ENCODE results near the gene LRRC55. TPM values are rescaled to one million over a fixed set of nuclear protein-coding genes. Genes with fewer than 3 reads are reported as not detected.

Gene LRRC55
- total RNA-seq, 2 donors from 2014 or later = not detected

GRCh38 chr11:57160665-57161064 lies 21.1 kb upstream of the LRRC55 start:
- Histone ChIP-seq H3K4me1 (ENCODE audit: control insufficient read depth in 1 of 2, low read depth in 2 of 2) (peaks cover 0 to 7% of the 10 kb centered on the region in 2 donors), H3K9me3 (no peaks in the 10 kb centered on the region), H3K4me3 (no peak overlapping the region), H3K27me3 (replicated peaks; ENCODE audit: insufficient read depth) (no peaks in the 10 kb centered on the region), H3K36me3 (no peaks in the 10 kb centered on the region), H3K27ac (no peak overlapping the region)
- ATAC-seq (ENCODE audit: insufficient number of reproducible peaks, low FRiP score, low read depth) = no peak
- no peak for DNase-seq (ENCODE audit: low spot score)
- no peak for TF ChIP-seq CTCF (IDR thresholded peaks at IDR 0.05)

- no peak for ATAC-seq (ENCODE audit: insufficient number of reproducible peaks, low FRiP score, low read depth)
- Histone ChIP-seq H3K4me1 (ENCODE audit: control insufficient read depth in 1 of 2, low read depth in 2 of 2) (peaks cover 0 to 7% of the 10 kb centered on the region in 2 donors), H3K36me3 (no peaks in the 10 kb centered on the region)
Observed at GRCh38 chr11:57161351-57161750, 20.4 kb upstream of the LRRC55 start.

GRCh38 chr11:57162179-57162898 lies 19.4 kb upstream of the LRRC55 start:
- Histone ChIP-seq H3K9me3 (no peaks in the 10 kb centered on the region), H3K4me3 (no peak overlapping the region), H3K27ac (no peak overlapping the region), H3K27me3 (replicated peaks; ENCODE audit: insufficient read depth) (no peaks in the 10 kb centered on the region), H3K4me1 (ENCODE audit: control insufficient read depth in 1 of 2, low read depth in 2 of 2) (peaks cover 0 to 7% of the 10 kb centered on the region in 2 donors), H3K36me3 (no peaks in the 10 kb centered on the region)
- no peak for ATAC-seq (ENCODE audit: insufficient number of reproducible peaks, low FRiP score, low read depth)
- no peak for TF ChIP-seq CTCF (IDR thresholded peaks at IDR 0.05)
- DNase-seq (ENCODE audit: low spot score) = no peak

More at GRCh38 chr11:57161351-57161750, 20.4 kb upstream of the LRRC55 start:
- H3K27ac ChIP-seq = no peak overlapping the region
- H3K9me3 ChIP-seq = no peaks in the 10 kb centered on the region
- TF ChIP-seq CTCF (IDR thresholded peaks at IDR 0.05) = no peak
- H3K4me3 ChIP-seq = no peak overlapping the region
- no peaks in the 10 kb centered on the region for H3K27me3 ChIP-seq (replicated peaks; ENCODE audit: insufficient read depth)
- no peak for DNase-seq (ENCODE audit: low spot score)

- ATAC-seq (ENCODE audit: insufficient number of reproducible peaks, low FRiP score, low read depth) (no peak), DNase-seq (ENCODE audit: low spot score) (no peak)
- Histone ChIP-seq H3K4me3 (no peak overlapping the region), H3K27ac (no peak overlapping the region), H3K36me3 (no peaks in the 10 kb centered on the region), H3K9me3 (no peaks in the 10 kb centered on the region), H3K27me3 (replicated peaks; ENCODE audit: insufficient read depth) (no peaks in the 10 kb centered on the region), H3K4me1 (ENCODE audit: control insufficient read depth in 1 of 2, low read depth in 2 of 2) (peaks cover 0 to 7% of the 10 kb centered on the region in 2 donors)
- no peak for TF ChIP-seq CTCF (IDR thresholded peaks at IDR 0.05)
Observed at GRCh38 chr11:57163160-57163868, 18.4 kb upstream of the LRRC55 start.

- ATAC-seq (ENCODE audit: insufficient number of reproducible peaks, low FRiP score, low read depth) (no peak), DNase-seq (ENCODE audit: low spot score) (no peak)
- TF ChIP-seq CTCF (IDR thresholded peaks at IDR 0.05) = no peak
- Histone ChIP-seq H3K27ac (no peak overlapping the region), H3K27me3 (replicated peaks; ENCODE audit: insufficient read depth) (no peaks in the 10 kb centered on the region), H3K9me3 (no peaks in the 10 kb centered on the region), H3K36me3 (no peaks in the 10 kb centered on the region), H3K4me1 (ENCODE audit: control insufficient read depth in 1 of 2, low read depth in 2 of 2) (peaks cover 0 to 7% of the 10 kb centered on the region in 2 donors), H3K4me3 (no peak overlapping the region)
Observed at GRCh38 chr11:57164317-57164716, 17.4 kb upstream of the LRRC55 start.

Data from thoracic aorta (tissue), 2 donors.